GM12878 (cell line): ENCODE results near the gene BDP1. TPM values are rescaled to one million over a fixed set of nuclear protein-coding genes. Genes with fewer than 3 reads are reported as not detected.
"Not testable (repeated sequence)": the region's sequence is repeated elsewhere in the genome, so short reads cannot be mapped to it uniquely, and the experiment has no call there.

Experiments
- ATAC-seq: fragments of 200-7000 bp; cut with Tn5 transposase; 3 replicates; pipeline ENCODE4 v1.9.1; 2020; ENCODE audit warnings: mild to moderate bottlenecking, moderate library complexity
- BruUV-seq: library from RNA; stranded (reverse); fragments of 400-500 nt; replicated peaks from 2 replicates; lab custom pipeline; 2021; lab: Mats Ljungman, UMichigan
- CTCF ChIA-PET: fragments of 300-600 bp; sonication (Branson Sonifier 250); formaldehyde crosslinking; extraction: SDS; loops from one replicate; lab custom pipeline; 2021; ENCODE audit warnings: inconsistent platforms; lab: Yijun Ruan, JAX
- POLR2A ChIA-PET: fragments of 350-600 bp; formaldehyde crosslinking; extraction: SDS; loops from one replicate; lab custom pipeline; 2021; ENCODE audit warnings: inconsistent platforms; lab: Charles Lee
- RAD21 ChIA-PET: fragments of 300-600 bp; sonication (Branson Sonifier 250); formaldehyde crosslinking; loops from one replicate; lab custom pipeline; 2023; ENCODE audit warnings: antibody characterized with exemption; ENCODE audit not compliant: unreplicated experiment; lab: Charles Lee
- SMC1A ChIA-PET: fragments of 300-600 bp; sonication (Branson Sonifier 250); formaldehyde crosslinking; loops from one replicate; lab custom pipeline; 2023; ENCODE audit not compliant: unreplicated experiment, uncharacterized antibody; lab: Charles Lee
- DNase-seq: peaks from one replicate; pipeline ENCODE4 v3.0.0-alpha.2; 2011; ENCODE audit warnings: low read depth, low spot score
- FAIRE-seq: peaks from 3 replicates; lab custom pipeline; 2011; peaks lifted over from hg19 to GRCh38; lab: Jason Lieb, UNC
- H2AFZ ChIP-seq: 2 replicates; pipeline ENCODE4 v1.6.0; 2011; ENCODE audit warnings: low read depth, low read length, control low read depth; ENCODE audit not compliant: control insufficient read depth
- H3K27ac ChIP-seq: 2 replicates; pipeline ENCODE4 v1.5.1; 2011; ENCODE audit warnings: control low read depth; ENCODE audit not compliant: control insufficient read depth, insufficient read depth
- H3K27me3 ChIP-seq, 2 experiments: replicated peaks in 1 of 2; 2 replicates each; pipeline versions ENCODE4 v1.6.0 to v1.6.1; 2011; ENCODE audit warnings: low read length in 1 of 2; ENCODE audit not compliant: control insufficient read depth in 2 of 2, insufficient read depth in 2 of 2
- H3K36me3 ChIP-seq, 2 experiments: 2 replicates each; pipeline ENCODE4 v1.5.1; 2011; ENCODE audit warnings: low read length in 1 of 2; ENCODE audit not compliant: control insufficient read depth in 2 of 2, insufficient read depth in 2 of 2
- H3K4me1 ChIP-seq: 2 replicates; pipeline ENCODE4 v1.6.1; 2011; ENCODE audit warnings: mild to moderate bottlenecking, low read length, moderate library complexity, mixed read lengths; ENCODE audit not compliant: control insufficient read depth, insufficient read depth
- H3K4me2 ChIP-seq: 2 replicates; pipeline ENCODE4 v1.6.0; 2011; ENCODE audit warnings: control low read depth; ENCODE audit not compliant: control insufficient read depth, insufficient read depth
- H3K4me3 ChIP-seq: fragments of 200-600 bp; sonication (generic); 2 replicates; pipeline ENCODE4 v1.5.1; 2016
- H3K79me2 ChIP-seq: 2 replicates; pipeline ENCODE4 v1.6.0; 2011; ENCODE audit warnings: low read length; ENCODE audit not compliant: control insufficient read depth, insufficient read depth
- H3K9ac ChIP-seq: 2 replicates; pipeline ENCODE4 v1.8.0; 2011; ENCODE audit warnings: low read length, control low read depth, mixed read lengths; ENCODE audit not compliant: control insufficient read depth, insufficient read depth
- H3K9me3 ChIP-seq: replicated peaks from 3 replicates; pipeline ENCODE4 v1.5.1; 2011; ENCODE audit warnings: mild to moderate bottlenecking, low read length; ENCODE audit not compliant: control insufficient read depth, insufficient read depth
- H4K20me1 ChIP-seq: 2 replicates; pipeline ENCODE4 v1.6.0; 2011; ENCODE audit not compliant: control insufficient read depth, insufficient read depth
- BHLHE40 ChIP-seq, 2 experiments: fragments of 450-650 bp in 1 of 2; IDR thresholded peaks; 2 replicates each; pipeline ENCODE4 v1.6.1; 2011 to 2017; ENCODE audit warnings: low read depth in 2 of 2, borderline replicate concordance in 1 of 2, improper control_type of control experiment in 1 of 2, low read length in 1 of 2, mild to moderate bottlenecking in 1 of 2
- FOS ChIP-seq: IDR thresholded peaks from 3 replicates; pipeline ENCODE4 v1.6.1; 2011; ENCODE audit warnings: borderline replicate concordance; ENCODE audit not compliant: insufficient read length; ENCODE audit errors: extremely low read depth
- GABPA ChIP-seq: IDR thresholded peaks from 2 replicates; pipeline ENCODE4 v1.6.1; 2014; ENCODE audit warnings: antibody characterized with exemption, low read depth, mild to moderate bottlenecking, inconsistent platforms
- JUNB ChIP-seq: IDR thresholded peaks from 2 replicates; pipeline ENCODE4 v1.6.1; 2016; ENCODE audit warnings: antibody characterized with exemption, mild to moderate bottlenecking
- NFIC ChIP-seq: IDR thresholded peaks from 2 replicates; pipeline ENCODE4 v1.6.1; 2012; ENCODE audit warnings: low read depth, mild to moderate bottlenecking, inconsistent platforms, low read length, moderate library complexity
- NFXL1 ChIP-seq: fragments of 450-650 bp; IDR thresholded peaks from 2 replicates; pipeline ENCODE4 v1.6.1; 2017; ENCODE audit warnings: antibody characterized with exemption, mild to moderate bottlenecking, borderline replicate concordance
- NR2C2 ChIP-seq: IDR thresholded peaks from 2 replicates; pipeline ENCODE4 v1.6.1; 2011; ENCODE audit warnings: borderline replicate concordance, low read depth; ENCODE audit not compliant: control insufficient read depth, insufficient read length
- PAX8 ChIP-seq: fragments of 450-650 bp; IDR thresholded peaks from 2 replicates; pipeline ENCODE4 v1.6.1; 2017; ENCODE audit warnings: mild to moderate bottlenecking, moderate library complexity
- RB1 ChIP-seq: fragments of 450-650 bp; formaldehyde crosslinking; IDR thresholded peaks from 2 replicates; pipeline ENCODE4 v1.6.1; 2017; ENCODE audit warnings: mild to moderate bottlenecking, borderline replicate concordance
- RBBP5 ChIP-seq: fragments of 200-600 bp; sonication (generic); conservative IDR thresholded peaks from 2 replicates; pipeline ENCODE4 v1.6.1; 2016
- RFX5 ChIP-seq: IDR thresholded peaks from 2 replicates; pipeline ENCODE4 v1.6.1; 2011; ENCODE audit warnings: low read depth, low read length, improper control_type of control experiment
- SPI1 ChIP-seq: IDR thresholded peaks from 2 replicates; pipeline ENCODE4 v1.6.1; 2011; ENCODE audit warnings: low read depth, mild to moderate bottlenecking, low read length, moderate library complexity, borderline replicate concordance; ENCODE audit not compliant: insufficient read depth
- SRF ChIP-seq, 2 experiments: IDR thresholded peaks; 2 replicates each; pipeline ENCODE4 v1.6.1; 2011; ENCODE audit warnings: low read depth in 2 of 2, low read length in 2 of 2, mild to moderate bottlenecking in 1 of 2, moderate library complexity in 1 of 2
- SUZ12 ChIP-seq: fragments of 200-600 bp; sonication (generic); IDR thresholded peaks from one replicate; pipeline ENCODE4 v1.6.1; 2018; ENCODE audit warnings: antibody characterized with exemption, mild to moderate bottlenecking; ENCODE audit not compliant: unreplicated experiment
- WRNIP1 ChIP-seq: IDR thresholded peaks from 2 replicates; pipeline ENCODE4 v1.6.1; 2011; ENCODE audit warnings: low read depth, low read length, improper control_type of control experiment, borderline replicate concordance
- ZNF24 ChIP-seq: fragments of 450-650 bp; IDR thresholded peaks from 2 replicates; pipeline ENCODE4 v1.6.1; 2017; ENCODE audit warnings: antibody characterized with exemption, mild to moderate bottlenecking
- ZSCAN29 ChIP-seq: fragments of 450-650 bp; IDR thresholded peaks from 2 replicates; pipeline ENCODE4 v1.6.1; 2017; ENCODE audit warnings: mild to moderate bottlenecking, moderate library complexity
- WGBS: methylation state at CpG from one replicate; pipeline ENCODE4 v1.1.6; 2016; ENCODE audit warnings: low lambda C conversion rate; ENCODE audit not compliant: insufficient replicate concordance, insufficient coverage; ENCODE audit errors: missing lambda C conversion rate; 5-methylcytosine and 5-hydroxymethylcytosine counted together
- in situ Hi-C: fragments of 300-500 bp; cut with MboI; formaldehyde crosslinking; loops from 9 replicates; pipeline ENCODE4 v1.14.3; 2018; ENCODE audit warnings: mixed read lengths
- intact Hi-C: fragments of 100-400 bp; cut with micrococcal nuclease; formaldehyde crosslinking; loops from one replicate; pipeline ENCODE4 v1.14.2; 2022; ENCODE audit not compliant: unreplicated experiment
- polyA plus RNA-seq, 11 experiments: library from polyadenylated mRNA; depleted of rRNA in 4 of 11; unstranded in 6 of 11; stranded (reverse) in 5 of 11; fragments of >200 nt; fragmentation: Nextera tagmentation in 4 of 11; fragmentation: Illumina TruSeq in 1 of 11; extraction: Ambion mirVana in 4 of 11; extraction: Trizol in 1 of 11; gene quantifications; 1 replicate in 1 of 11; 2 replicates in 10 of 11; pipeline versions ENCODE4 v1.2.1 to v1.2.3, GENCODE V29; 2011 to 2016; ENCODE audit warnings: inconsistent platforms in 2 of 11, missing spikeins in 2 of 11, low read depth in 1 of 11
- total RNA-seq, 4 experiments: library from RNA; depleted of rRNA in 3 of 4; stranded (reverse); fragments of >200 nt in 3 of 4; fragmentation: Illumina TruSeq in 1 of 4; extraction: Trizol in 1 of 4; gene quantifications; 2 replicates each; pipeline versions ENCODE4 v1.2.1 to v1.2.3, GENCODE V29; 2013 to 2021
- TF ChIP-seq, protein P1 (sequence below): IDR thresholded peaks from 2 replicates; pipeline ENCODE4 v1.6.1; 2012; ENCODE audit warnings: low read depth, low read length, improper control_type of control experiment

BDP1 gene
- total and polyA plus RNA-seq, 10 of the 15 experiments (the other 5 are each of a cell fraction or from before 2014, with no cell fraction given) = 6.1 to 31.1 (median 17.7) TPM

DNA sequence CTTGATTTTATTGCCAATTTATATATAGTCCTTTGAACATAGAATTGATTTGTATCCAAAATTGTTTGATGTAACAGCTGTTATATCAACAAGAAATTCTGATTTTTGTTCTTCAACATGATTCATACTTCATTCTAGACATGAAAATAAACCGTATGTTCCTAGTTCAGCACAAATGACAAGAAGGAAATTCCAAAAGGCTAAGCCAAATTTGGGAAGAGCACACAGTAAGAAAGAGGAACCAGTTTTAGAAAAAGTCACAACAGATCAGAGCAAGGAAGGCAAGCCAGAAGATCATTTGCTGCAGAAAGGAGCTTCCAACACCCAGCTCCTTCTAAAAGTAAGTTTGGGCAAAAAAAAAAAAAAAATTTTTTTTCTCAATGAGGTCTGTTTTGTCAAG, 66.7 kb downstream of the BDP1 start:
- Histone ChIP-seq H3K27ac (no peak overlapping the region), H3K4me2 (no peak overlapping the region), H2AFZ (no peak overlapping the region), H4K20me1 (no peaks in the 10 kb centered on the region), H3K79me2 (no peaks in the 10 kb centered on the region), H3K4me3 (no peak overlapping the region), H3K9me3 (no peaks in the 10 kb centered on the region), H3K36me3 (peaks cover 0 to 14% of the 10 kb centered on the region in 2 experiments), H3K4me1 (no peaks in the 10 kb centered on the region), H3K9ac (no peak overlapping the region), H3K27me3 (no peaks in the 10 kb centered on the region)
- no peak for FAIRE-seq
- RAD21 ChIA-PET = no interaction called here
- in situ Hi-C loops (no loop called here), intact Hi-C loops (no loop called here)
- WGBS = 100% methylated on average over 1 of the region's 1 CpG
- CTCF ChIA-PET = interaction anchor here (1.5 kb wide), 1 partner anchor 78 kb away, joined by 4 read pairs; no protein-coding TSS in a partner anchor
- ATAC-seq = no peak
- no peak for DNase-seq
- POLR2A ChIA-PET = interaction anchor here (0.6 kb wide), 1 partner anchor 64 kb away, joined by 3 read pairs; no protein-coding TSS in a partner anchor
- TF ChIP-seq RB1 (no peak), ZNF24 (no peak), SUZ12 (no peak), BHLHE40 (IDR thresholded peaks at IDR 0.05; ENCODE audit: borderline replicate concordance in 1 of 2, low read depth in 2 of 2, low read length in 1 of 2) (no peak), SPI1 (no peak), NFXL1 (no peak), JUNB (no peak), RBBP5 (no peak), NFIC (no peak), PAX8 (no peak), WRNIP1 (no peak), RFX5 (no peak), ZSCAN29 (no peak), NR2C2 (no peak), GABPA (no peak), FOS (no peak), SRF (IDR thresholded peaks at IDR 0.05; ENCODE audit: low read depth in 2 of 2, low read length in 2 of 2) (no peak)
- TF ChIP-seq, protein P1, sequence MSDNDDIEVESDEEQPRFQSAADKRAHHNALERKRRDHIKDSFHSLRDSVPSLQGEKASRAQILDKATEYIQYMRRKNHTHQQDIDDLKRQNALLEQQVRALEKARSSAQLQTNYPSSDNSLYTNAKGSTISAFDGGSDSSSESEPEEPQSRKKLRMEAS = no peak
- BruUV-seq = no TSS peak
- SMC1A ChIA-PET = interaction anchor here (0.9 to 1.0 kb wide), 2 partner anchors 11 to 27 kb away, joined by 3 read pairs; no protein-coding TSS in a partner anchor

DNA sequence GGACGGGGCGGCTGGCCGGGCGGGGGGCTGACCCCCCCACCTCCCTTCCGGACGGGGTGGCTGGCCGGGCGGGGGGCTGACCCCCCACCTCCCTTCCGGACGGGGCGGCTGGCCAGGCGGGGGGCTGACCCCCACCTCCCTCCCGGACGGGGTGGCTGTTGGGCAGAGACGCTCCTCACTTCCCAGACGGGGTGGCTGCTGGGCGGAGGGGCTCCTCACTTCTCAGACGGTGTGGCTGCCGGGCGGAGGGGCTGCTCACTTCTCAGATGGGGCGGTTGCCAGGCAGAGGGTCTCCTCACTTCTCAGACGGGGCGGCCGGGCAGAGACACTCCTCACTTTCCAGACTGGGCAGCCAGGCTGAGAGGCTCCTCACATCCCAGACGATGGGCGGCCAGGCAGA, 70.2 kb downstream of the BDP1 start:
- RAD21 ChIA-PET, FAIRE-seq, H3K27ac ChIP-seq, H3K9ac ChIP-seq, H3K4me3 ChIP-seq, BruUV-seq, in situ Hi-C loops, ATAC-seq, H3K9me3 ChIP-seq, DNase-seq, intact Hi-C loops, H3K79me2 ChIP-seq, H3K4me2 ChIP-seq, H4K20me1 ChIP-seq, POLR2A ChIA-PET, H2AFZ ChIP-seq, CTCF ChIA-PET, H3K27me3 ChIP-seq, SMC1A ChIA-PET, H3K4me1 ChIP-seq: not testable (repeated sequence)
- WGBS = 82% methylated on average over 3 of the region's 26 CpGs
- peaks cover 0 to 16% of the 10 kb centered on the region in 2 experiments for H3K36me3 ChIP-seq
